IMR-90 (cell line): ENCODE results near the gene MDM4. TPM values are rescaled to one million over a fixed set of nuclear protein-coding genes. Genes with fewer than 3 reads are reported as not detected.

Experiments used
- ATAC-seq: fragments of 200-7000 bp; cut with Tn5 transposase; 2 replicates; pipeline ENCODE4 v1.9.1; 2020; ENCODE audit warnings: low read depth, mild to moderate bottlenecking, moderate library complexity
- BruUV-seq: library from RNA; stranded (reverse); fragments of 400-500 nt; replicated peaks from 2 replicates; lab custom pipeline; 2021; lab: Mats Ljungman, UMichigan
- CTCF ChIA-PET: fragments of 300-600 bp; formaldehyde crosslinking; extraction: SDS; loops from one replicate; lab custom pipeline; 2021; ENCODE audit warnings: antibody characterized with exemption; lab: Yijun Ruan, JAX
- POLR2A ChIA-PET: fragments of 300-600 bp; sonication (Branson Sonifier 250); formaldehyde crosslinking; loops from one replicate; lab custom pipeline; 2022; ENCODE audit warnings: antibody characterized with exemption; ENCODE audit not compliant: unreplicated experiment; lab: Charles Lee
- DNase-seq: peaks from one replicate; pipeline ENCODE4 v3.0.0; 2013
- H2AFZ ChIP-seq: replicated peaks from 2 replicates; pipeline ENCODE3; 2013; ENCODE audit warnings: low read length, mild to moderate bottlenecking; ENCODE audit not compliant: poor library complexity
- H2AK5ac ChIP-seq: 2 replicates; pipeline ENCODE4 v1.6.1; 2013; ENCODE audit warnings: low read depth, low read length, inconsistent platforms
- H2AK9ac ChIP-seq: replicated peaks from 2 replicates; pipeline ENCODE3; 2013; ENCODE audit warnings: mild to moderate bottlenecking, low read depth, low read length, moderate library complexity; ENCODE audit not compliant: poor library complexity
- H2BK120ac ChIP-seq: 2 replicates; pipeline ENCODE4 v1.6.1; 2013; ENCODE audit warnings: low read depth, low read length, inconsistent platforms
- H2BK15ac ChIP-seq: 3 replicates; pipeline ENCODE4 v1.6.1; 2013; ENCODE audit warnings: low read depth, low read length, inconsistent platforms
- H2BK20ac ChIP-seq: 2 replicates; pipeline ENCODE4 v1.6.1; 2013; ENCODE audit warnings: low read depth, mild to moderate bottlenecking, inconsistent platforms, low read length, moderate library complexity
- H2BK5ac ChIP-seq: 2 replicates; pipeline ENCODE4 v1.6.1; 2013; ENCODE audit warnings: mild to moderate bottlenecking, low read depth, low read length, inconsistent platforms; ENCODE audit not compliant: poor library complexity, severe bottlenecking
- H3K14ac ChIP-seq: replicated peaks from 2 replicates; pipeline ENCODE4 v1.6.1; 2013; ENCODE audit warnings: low read depth, low read length, inconsistent platforms
- H3K18ac ChIP-seq: 2 replicates; pipeline ENCODE4 v1.6.1; 2013; ENCODE audit warnings: low read depth, low read length, control low read depth
- H3K23ac ChIP-seq: 2 replicates; pipeline ENCODE4 v1.6.1; 2013; ENCODE audit warnings: low read depth, low read length, inconsistent platforms
- H3K27ac ChIP-seq: 2 replicates; pipeline ENCODE4 v1.5.1; 2013; ENCODE audit warnings: mild to moderate bottlenecking, control low read depth, low read length; ENCODE audit not compliant: insufficient read depth
- H3K27me3 ChIP-seq: 2 replicates; pipeline ENCODE4 v1.6.1; 2013; ENCODE audit warnings: low read length; ENCODE audit not compliant: control insufficient read depth, insufficient read depth
- H3K36me3 ChIP-seq: 2 replicates; pipeline ENCODE4 v1.6.1; 2013; ENCODE audit warnings: low read length, mixed read lengths; ENCODE audit not compliant: control insufficient read depth, insufficient read depth
- H3K4ac ChIP-seq: 2 replicates; pipeline ENCODE4 v1.6.1; 2013; ENCODE audit warnings: low read depth, low read length, inconsistent platforms
- H3K4me1 ChIP-seq: 2 replicates; pipeline ENCODE4 v1.6.1; 2013; ENCODE audit warnings: low read length, mixed read lengths; ENCODE audit not compliant: control insufficient read depth, insufficient read depth
- H3K4me2 ChIP-seq: 2 replicates; pipeline ENCODE4 v1.6.1; 2013; ENCODE audit warnings: low read depth, mild to moderate bottlenecking, control low read depth, low read length, moderate library complexity
- H3K4me3 ChIP-seq: 2 replicates; pipeline ENCODE4 v1.5.1; 2013; ENCODE audit warnings: low read depth, mild to moderate bottlenecking, control low read depth, low read length, moderate library complexity; ENCODE audit not compliant: insufficient read depth
- H3K56ac ChIP-seq: 2 replicates; pipeline ENCODE4 v1.6.1; 2013; ENCODE audit warnings: low read length, inconsistent platforms; ENCODE audit not compliant: insufficient read depth; ENCODE audit errors: extremely low read depth
- H3K79me1 ChIP-seq, 2 experiments: 2 replicates each; pipeline ENCODE4 v1.6.1; 2013; ENCODE audit warnings: low read length in 2 of 2, inconsistent platforms in 1 of 2, low read depth in 1 of 2
- H3K9ac ChIP-seq: 2 replicates; pipeline ENCODE4 v1.6.1; 2013; ENCODE audit warnings: low read depth, low read length, control low read depth
- H3K9me1 ChIP-seq: 2 replicates; pipeline ENCODE4 v1.6.1; 2013; ENCODE audit warnings: low read length, inconsistent platforms; ENCODE audit not compliant: insufficient read depth
- H3K9me3 ChIP-seq: 2 replicates; pipeline ENCODE4 v1.6.1; 2013; ENCODE audit warnings: low read length; ENCODE audit not compliant: control insufficient read depth, insufficient read depth
- H4K20me1 ChIP-seq: 2 replicates; pipeline ENCODE4 v1.6.1; 2013; ENCODE audit warnings: low read length, inconsistent platforms; ENCODE audit not compliant: insufficient read depth
- H4K5ac ChIP-seq: 2 replicates; pipeline ENCODE4 v1.6.1; 2013; ENCODE audit warnings: mild to moderate bottlenecking, low read depth, low read length, control low read depth
- H4K8ac ChIP-seq, 2 experiments: 2 replicates each; pipeline ENCODE4 v1.6.1; 2013; ENCODE audit warnings: low read depth in 2 of 2, low read length in 2 of 2, control low read depth in 1 of 2, inconsistent platforms in 1 of 2
- H4K91ac ChIP-seq: 2 replicates; pipeline ENCODE4 v1.6.1; 2013; ENCODE audit warnings: low read depth, low read length, inconsistent platforms; ENCODE audit not compliant: insufficient read depth
- BHLHE40 ChIP-seq: fragments of 150-350 bp; IDR thresholded peaks from 2 replicates; pipeline ENCODE4 v1.6.1; 2016; ENCODE audit warnings: mild to moderate bottlenecking, low read depth, low read length
- CEBPB ChIP-seq: IDR thresholded peaks from 2 replicates; pipeline ENCODE4 v1.6.1; 2012; ENCODE audit warnings: low read depth, low read length, improper control_type of control experiment
- CHD1 ChIP-seq: IDR thresholded peaks from 2 replicates; pipeline ENCODE4 v1.6.1; 2012; ENCODE audit warnings: low read depth, low read length, improper control_type of control experiment
- MAFK ChIP-seq: IDR thresholded peaks from 2 replicates; pipeline ENCODE4 v1.6.1; 2012; ENCODE audit warnings: low read depth, low read length, improper control_type of control experiment
- MAZ ChIP-seq: IDR thresholded peaks from 2 replicates; pipeline ENCODE4 v1.6.1; 2012; ENCODE audit warnings: low read depth, mild to moderate bottlenecking, low read length, improper control_type of control experiment, moderate library complexity, borderline replicate concordance
- NFE2L2 ChIP-seq: fragments of 150-350 bp; IDR thresholded peaks from 2 replicates; pipeline ENCODE4 v1.6.1; 2016; ENCODE audit warnings: low read depth, mild to moderate bottlenecking, low read length
- POLR2A ChIP-seq: IDR thresholded peaks from 2 replicates; pipeline ENCODE4 v1.6.1; 2012; ENCODE audit warnings: mild to moderate bottlenecking, low read depth, low read length
- RCOR1 ChIP-seq: IDR thresholded peaks from 2 replicates; pipeline ENCODE4 v1.6.1; 2012; ENCODE audit warnings: mild to moderate bottlenecking, low read length, improper control_type of control experiment; ENCODE audit not compliant: insufficient replicate concordance
- RFX5 ChIP-seq: IDR thresholded peaks from 2 replicates; pipeline ENCODE4 v1.8.0; 2012; ENCODE audit warnings: low read depth, mild to moderate bottlenecking, low read length, moderate library complexity
- SMC3 ChIP-seq: fragments of 150-350 bp; IDR thresholded peaks from 2 replicates; pipeline ENCODE4 v1.6.1; 2016; ENCODE audit warnings: low read depth, mild to moderate bottlenecking, antibody characterized with exemption, low read length, moderate library complexity
- WGBS, 2 experiments: methylation state at CpG; one replicate each; pipeline versions ENCODE4 v1.1.5 to v1.1.7; 2013; ENCODE audit warnings: missing lambda C conversion rate in 2 of 2; ENCODE audit not compliant: insufficient read length in 1 of 2; ENCODE audit errors: extremely low coverage in 2 of 2; 5-methylcytosine and 5-hydroxymethylcytosine counted together
- dilution Hi-C: fragments of 300-500 bp; cut with HindIII; formaldehyde crosslinking; loops from one replicate; pipeline ENCODE4 v1.14.3; 2018; ENCODE audit warnings: low sequenced_read_pairs; ENCODE audit not compliant: unreplicated experiment
- in situ Hi-C: fragments of 300-500 bp; cut with MboI; formaldehyde crosslinking; loops from 3 replicates; pipeline ENCODE4 v1.14.3; 2019; ENCODE audit warnings: low sequenced_read_pairs, inconsistent platforms, mixed read lengths
- intact Hi-C: fragments of 100-400 bp; cut with micrococcal nuclease; formaldehyde crosslinking; loops from 2 replicates; pipeline ENCODE4 v1.10.0; 2022
- polyA plus RNA-seq, 3 experiments: library from polyadenylated mRNA; depleted of rRNA; stranded (reverse); fragments of >200 nt; gene quantifications; 2 replicates each; pipeline ENCODE4 v1.2.3, GENCODE V29; 2012; ENCODE audit warnings: low replicate concordance in 1 of 3
- total RNA-seq: library from RNA; depleted of rRNA; stranded (reverse); fragments of >200 nt; gene quantifications from 2 replicates; pipeline ENCODE4 v1.2.3, GENCODE V29; 2012

MDM4 gene
- total and polyA plus RNA-seq, 2 of the 4 experiments (the other 2 are of a cell fraction), result 7.4 to 20.1 TPM

DNA sequence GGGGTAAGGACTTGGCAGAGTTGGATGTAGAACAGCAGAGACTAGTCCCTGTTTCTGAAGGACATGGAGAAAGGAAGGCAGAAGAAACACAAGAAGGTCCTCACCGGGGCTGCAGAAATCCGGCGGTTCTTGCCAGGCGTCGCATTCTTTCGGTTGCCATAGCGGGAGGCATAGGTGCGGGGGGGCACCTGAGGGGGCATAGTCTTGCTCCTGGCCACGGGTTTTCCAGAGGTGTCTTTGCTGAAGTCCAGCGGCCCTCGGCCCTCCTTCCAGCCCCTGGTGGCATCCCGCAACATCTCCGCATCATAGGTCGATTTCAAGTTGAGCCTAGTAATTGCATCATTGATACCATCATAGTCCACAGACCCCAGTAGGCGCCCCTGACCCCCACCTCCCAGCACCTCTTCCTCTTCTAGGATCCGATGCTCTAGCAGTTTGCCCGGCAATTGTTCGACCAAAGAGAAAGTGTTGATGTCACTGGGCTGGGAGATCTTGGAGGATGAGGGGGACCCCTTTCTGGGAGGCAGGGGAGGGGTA is 47.4 kb upstream of the MDM4 start:
- no peaks in the 10 kb centered on the region for H3K9me3 ChIP-seq
- no peak for TF ChIP-seq POLR2A
- no peak for TF ChIP-seq RFX5
- TF ChIP-seq BHLHE40, result no peak
- no peak for TF ChIP-seq CEBPB
- TF ChIP-seq SMC3, result no peak
- TF ChIP-seq MAFK, result no peak
- no peak for TF ChIP-seq NFE2L2
- TF ChIP-seq CHD1, result no peak
- no peak for TF ChIP-seq RCOR1
- TF ChIP-seq MAZ, result no peak
- H3K4me1 ChIP-seq, result no peaks in the 10 kb centered on the region; the same call in 1 of the 2 replicates
- H3K4me3 ChIP-seq, result no peak overlapping the region
- no peaks in the 10 kb centered on the region for H3K79me1 ChIP-seq
- H3K9ac ChIP-seq, result no peak overlapping the region
- no peak overlapping the region for H2AK5ac ChIP-seq
- ChIA-PET POLR2A (no interaction called here), CTCF (interaction anchor here (2.0 kb wide), 1 partner anchor 34 kb away, joined by 4 read pairs; no protein-coding TSS in a partner anchor)
- no peak overlapping the region for H4K8ac ChIP-seq
- BruUV-seq, result no TSS peak
- H3K4ac ChIP-seq, result no peak overlapping the region
- intact Hi-C loops, result no loop called here
- H2BK20ac ChIP-seq, result no peak overlapping the region
- no peak overlapping the region for H2AK9ac ChIP-seq
- no peak overlapping the region for H2BK15ac ChIP-seq
- H2AFZ ChIP-seq, result no peak overlapping the region
- no peak overlapping the region for H4K91ac ChIP-seq
- WGBS, 2 experiments, result 94% methylated on average over 14 of the region's 18 CpGs; no CpG with 5 or more reads in 1 of the 2 experiments
- no peak for ATAC-seq
- no peak overlapping the region for H2BK5ac ChIP-seq
- H2BK120ac ChIP-seq, result no peak overlapping the region
- no peak overlapping the region for H3K14ac ChIP-seq
- no peak overlapping the region for H3K56ac ChIP-seq
- peaks cover 4% of the 10 kb centered on the region; the same call in 1 of the 2 replicates for H3K27me3 ChIP-seq
- DNase-seq, result no peak
- in situ Hi-C loops, result no loop called here
- H3K36me3 ChIP-seq, result peaks cover 3% of the 10 kb centered on the region; the same call in 1 of the 2 replicates
- dilution Hi-C loops, result no loop called here
- no peak overlapping the region for H4K5ac ChIP-seq
- no peaks in the 10 kb centered on the region; the same call in 1 of the 2 replicates for H3K9me1 ChIP-seq
- H4K20me1 ChIP-seq, result no peaks in the 10 kb centered on the region
- H3K27ac ChIP-seq, result no peak overlapping the region
- no peak overlapping the region for H3K18ac ChIP-seq
- H3K23ac ChIP-seq, result no peak overlapping the region
- H3K4me2 ChIP-seq, result no peak overlapping the region
